HG03196 (cell line): ENCODE measurements around the gene SNX9.
"Not testable (repeated sequence)": the region's sequence is repeated elsewhere in the genome, so short reads cannot be mapped to it uniquely, and the experiment has no call there.

Source experiments
- ATAC-seq: cut with Tn5 transposase; IDR thresholded peaks from one replicate; pipeline ENCODE4 v1.9.1; 2021; ENCODE audit not compliant: unreplicated experiment

The SNX9 gene

GRCh38 chr6:157853902-157854502 lies 31.0 kb downstream of the SNX9 start:
- no peak for ATAC-seq

DNA sequence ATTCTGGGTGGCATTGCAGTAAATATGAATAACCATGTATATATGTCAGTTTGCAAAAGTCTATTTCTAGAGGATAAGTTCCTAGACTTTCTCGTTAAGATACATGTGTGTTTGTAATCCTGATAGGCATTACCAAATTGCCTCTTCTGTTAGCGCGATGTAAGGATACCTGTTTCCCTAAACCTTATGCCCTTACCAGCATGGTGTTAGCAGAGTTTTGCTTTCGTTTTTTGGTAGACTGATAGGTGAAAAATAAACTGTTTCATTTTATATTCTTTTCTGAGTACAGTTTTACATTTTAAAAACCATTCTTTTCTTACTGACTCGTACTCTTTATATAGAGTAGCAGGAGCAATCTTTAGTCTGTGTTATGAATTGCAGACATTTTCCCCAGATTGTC lies 32.3 kb downstream of the SNX9 start:
- ATAC-seq: no peak

DNA sequence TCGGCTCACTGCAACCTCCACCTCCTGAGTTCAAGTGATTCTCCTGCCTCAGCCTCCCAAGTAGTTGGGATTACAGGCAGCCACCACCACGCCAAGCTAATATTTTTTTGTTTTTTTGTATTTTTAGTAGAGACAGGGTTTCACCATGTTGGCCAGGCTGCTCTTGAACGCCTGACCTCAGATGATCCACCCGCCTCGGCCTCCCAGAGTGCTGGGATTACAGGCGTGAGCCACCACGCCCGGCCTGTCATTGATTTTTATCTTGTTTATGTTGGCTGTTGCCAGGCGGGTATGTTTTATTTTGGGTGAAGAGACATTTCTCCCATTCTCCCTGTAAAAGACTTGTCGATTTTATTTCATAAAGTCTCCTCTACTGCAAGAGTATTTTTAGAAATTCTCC lies 32.8 kb downstream of the SNX9 start:
- ATAC-seq: not testable (repeated sequence)

- ATAC-seq: not testable (repeated sequence)
These were observed 35.6 kb downstream of the SNX9 start for GRCh38 chr6:157858664-157859063.

DNA sequence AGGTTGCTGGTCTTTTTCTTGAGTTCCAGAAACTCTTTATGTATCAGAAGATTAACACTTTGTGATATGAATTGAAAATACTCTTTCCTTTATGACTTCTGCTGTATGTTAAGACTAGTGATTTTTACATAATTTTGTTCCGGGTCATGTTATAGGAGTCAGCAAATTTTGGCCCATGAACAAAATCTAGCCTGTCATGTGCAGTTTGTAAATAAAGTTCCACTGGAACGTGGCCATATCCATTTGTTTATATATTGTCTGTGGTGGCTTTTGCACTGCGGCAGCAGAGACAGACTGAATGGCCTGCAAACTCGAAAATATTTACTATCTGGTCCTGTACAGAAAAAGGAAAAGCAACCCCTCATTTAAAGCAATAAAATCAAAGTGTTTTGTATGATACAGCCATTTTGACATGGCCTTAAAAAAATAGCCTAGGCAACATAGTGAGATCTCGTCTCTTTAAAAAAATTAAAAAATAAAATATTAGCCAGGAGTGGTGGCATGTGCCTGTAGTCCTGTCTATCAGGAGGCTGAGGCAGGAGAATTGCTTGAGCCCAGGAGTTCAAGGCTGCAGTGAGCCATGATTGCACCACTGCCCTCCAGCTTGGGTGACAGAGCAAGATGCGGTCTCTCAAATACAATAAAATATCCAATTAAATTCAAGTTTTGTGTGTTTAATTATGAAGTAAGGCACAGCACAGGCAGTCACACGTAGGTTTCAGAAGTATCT lies 36.9 kb downstream of the SNX9 start:
- no peak for ATAC-seq

GRCh38 chr6:157860505-157860991 lies 37.5 kb downstream of the SNX9 start:
- ATAC-seq: no peak

DNA sequence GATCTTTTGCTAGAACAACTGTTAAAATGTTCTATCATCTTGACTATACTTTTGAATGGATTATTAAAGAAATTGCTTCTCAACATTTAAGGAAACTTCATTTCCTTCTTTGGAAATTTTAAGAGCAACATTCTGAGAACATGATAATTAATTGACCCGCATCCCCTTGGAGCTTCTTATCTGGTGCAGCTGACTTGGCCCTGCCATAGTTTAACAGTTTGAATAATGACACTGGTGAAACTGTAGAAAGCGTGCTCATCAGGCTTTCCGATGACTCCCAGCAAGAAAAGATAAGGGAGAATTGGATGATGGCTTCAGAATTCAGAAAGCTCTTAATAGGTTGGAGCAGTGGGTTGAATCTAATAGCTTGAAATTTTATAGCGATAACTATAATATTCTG lies 38.1 kb downstream of the SNX9 start:
- ATAC-seq: no peak

DNA sequence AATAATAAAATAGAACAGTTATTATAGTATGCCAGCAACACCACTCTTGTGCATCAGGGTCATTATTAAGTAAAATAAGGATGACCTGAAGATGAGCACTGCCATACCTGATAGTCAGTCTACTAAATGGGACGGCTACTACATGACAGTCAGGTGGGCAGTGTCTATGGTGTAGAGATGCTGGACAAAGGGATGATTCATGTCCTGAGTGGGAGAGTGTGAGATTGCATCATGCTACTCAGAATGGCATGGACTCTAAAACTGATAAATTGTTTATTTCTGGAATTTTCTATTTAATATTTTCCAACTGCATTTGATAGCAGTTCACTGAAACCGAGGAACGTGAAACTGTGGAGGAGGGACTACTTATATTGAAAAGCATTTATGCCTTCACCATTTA lies 38.8 kb downstream of the SNX9 start:
- ATAC-seq: no peak

- ATAC-seq: no peak
These were observed 39.7 kb downstream of the SNX9 start for GRCh38 chr6:157862706-157863105.

DNA sequence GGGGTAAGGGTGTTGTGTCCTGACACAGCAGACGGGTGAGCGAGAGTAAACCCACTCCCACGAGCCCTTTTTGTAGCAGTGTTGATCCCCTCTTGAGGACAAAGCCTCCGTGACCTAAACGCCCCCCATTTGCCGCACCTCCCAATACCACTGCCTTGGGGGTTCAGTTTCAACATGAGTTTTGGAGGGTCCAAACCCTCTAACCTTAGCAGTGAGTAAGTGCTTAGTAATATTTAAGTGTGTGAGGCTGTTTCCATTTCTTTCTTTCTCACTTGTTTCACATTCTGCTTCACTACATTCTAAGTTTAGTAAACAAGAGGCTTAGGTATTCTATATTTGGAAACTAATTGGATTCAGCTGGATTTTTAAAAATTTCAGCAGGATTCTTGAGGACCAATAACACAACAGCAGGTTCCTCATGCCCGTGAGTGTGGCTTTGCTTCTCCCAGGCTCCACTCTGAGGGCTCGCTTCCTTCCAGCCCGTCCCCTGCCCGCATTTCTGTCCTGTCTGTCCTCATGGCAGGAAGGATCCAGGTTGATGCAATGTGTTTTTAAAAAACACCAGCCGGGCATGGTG lies 41.2 kb downstream of the SNX9 start:
- ATAC-seq: no peak

GRCh38 chr6:157865249-157865648 lies 42.2 kb downstream of the SNX9 start:
- ATAC-seq: no peak

GRCh38 chr6:157867155-157867559 lies 44.1 kb downstream of the SNX9 start:
- ATAC-seq: no peak

DNA sequence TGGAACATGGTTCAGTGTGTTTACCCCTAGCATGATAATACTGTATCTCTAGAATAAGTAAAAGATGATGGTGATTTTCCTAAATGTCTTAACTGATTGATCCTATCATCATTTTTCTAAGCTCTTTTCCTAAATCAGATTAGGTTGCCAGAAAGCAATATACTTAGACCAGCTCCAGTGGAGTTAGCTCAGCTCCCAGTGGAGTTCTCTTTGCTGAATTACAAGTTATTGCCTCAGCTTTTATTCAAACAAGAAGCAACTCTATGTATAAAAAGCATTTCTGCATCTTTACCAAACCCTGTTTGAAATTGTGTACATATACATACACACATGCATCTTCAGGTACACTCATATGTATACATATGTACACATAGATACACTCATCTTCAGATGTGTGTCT lies 44.9 kb downstream of the SNX9 start:
- ATAC-seq: no peak

- ATAC-seq: no peak
These were observed 45.8 kb downstream of the SNX9 start for GRCh38 chr6:157868835-157869234.

DNA sequence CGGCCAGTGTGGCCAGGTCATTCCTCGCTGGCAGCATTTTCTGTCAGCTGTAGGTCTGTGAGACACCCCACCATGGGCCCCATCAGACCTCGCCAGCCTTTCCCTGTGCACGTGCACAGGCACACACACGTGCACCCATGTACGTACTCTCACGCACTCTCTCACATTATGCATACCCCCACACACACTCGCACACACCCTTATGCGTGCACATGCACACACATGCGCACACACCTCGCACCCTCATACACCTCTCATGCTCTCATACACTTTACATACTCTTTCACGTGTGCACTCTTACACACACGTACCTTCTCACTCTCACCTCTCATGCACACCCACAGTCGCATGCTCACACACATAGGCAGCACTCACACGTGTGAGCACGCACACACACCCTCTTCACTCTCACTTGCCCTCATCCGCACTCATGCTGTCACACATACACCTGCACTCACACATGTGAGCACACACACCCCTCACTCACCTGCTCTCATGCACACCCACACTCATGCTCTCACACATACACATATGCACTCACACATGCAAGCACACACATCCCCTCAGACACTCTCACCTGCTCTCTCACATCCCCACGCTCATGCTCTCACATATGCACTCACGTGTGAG lies 46.7 kb downstream of the SNX9 start:
- no peak for ATAC-seq

- peak; percentile 56 for ATAC-seq
These were observed 50.8 kb downstream of the SNX9 start for GRCh38 chr6:157873735-157874344.

GRCh38 chr6:157877149-157877548 lies 54.1 kb downstream of the SNX9 start:
- ATAC-seq: no peak

DNA sequence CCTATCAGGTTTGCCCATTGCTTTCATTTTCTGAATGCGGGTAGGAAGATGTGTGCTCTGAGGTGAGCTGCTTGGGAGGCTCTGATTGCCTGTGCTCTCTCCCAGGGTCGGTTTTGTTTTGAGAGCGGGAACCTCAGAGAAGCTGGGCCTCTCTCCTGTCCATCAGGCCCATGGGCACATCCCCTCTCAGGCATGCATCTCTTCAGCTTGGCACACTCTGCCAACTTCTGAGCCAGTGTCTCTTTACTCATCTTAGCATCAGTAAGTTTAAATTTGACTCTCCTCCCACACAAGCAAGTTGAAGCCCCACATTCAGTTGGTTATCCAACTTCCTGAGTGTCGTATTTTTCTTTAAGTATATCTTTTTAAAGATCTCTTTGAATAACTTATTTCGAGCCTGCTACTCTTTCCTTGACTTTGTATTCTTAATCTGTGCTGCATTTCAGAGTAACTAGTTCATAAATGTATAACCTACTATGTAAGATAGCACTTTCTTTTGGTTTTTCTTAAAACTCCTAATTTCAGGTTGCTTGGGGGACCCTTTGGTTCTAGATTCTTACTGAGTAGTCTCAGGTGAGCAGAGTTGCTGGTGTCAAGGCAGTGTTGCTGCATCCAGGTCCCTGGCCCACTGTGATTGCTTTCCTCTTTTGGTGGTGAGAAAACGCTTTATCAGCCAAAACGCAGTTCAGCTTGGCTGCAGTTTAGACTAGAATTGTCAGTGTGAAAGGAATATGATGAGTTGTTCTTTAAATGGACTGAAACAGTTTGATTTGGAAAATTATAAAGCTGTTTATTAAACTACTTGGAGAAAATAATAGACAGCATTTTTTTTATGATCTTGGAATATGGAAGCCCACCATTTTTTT lies 54.8 kb downstream of the SNX9 start:
- no peak for ATAC-seq

- peak; percentile 81 for ATAC-seq
These were observed 56.2 kb downstream of the SNX9 start for GRCh38 chr6:157879034-157879872.

DNA sequence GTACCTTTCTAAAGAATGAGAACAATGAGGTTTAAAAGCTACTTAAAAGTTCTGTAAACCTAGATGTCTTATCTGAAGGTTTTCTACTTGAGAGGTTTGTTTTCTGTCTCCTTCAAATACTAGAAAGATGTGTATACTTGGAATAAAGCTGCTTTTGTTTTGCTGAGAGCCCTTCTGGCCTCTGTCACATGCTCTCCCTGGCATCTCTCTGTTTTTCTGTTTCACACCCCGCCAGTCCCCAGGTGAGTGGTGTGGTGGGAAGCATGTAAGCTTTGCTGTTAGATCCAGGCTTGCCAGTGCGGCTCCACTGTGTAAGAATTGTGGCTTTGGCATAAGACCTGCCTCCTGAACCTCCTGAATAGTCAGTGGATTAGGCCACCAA lies 56.8 kb downstream of the SNX9 start:
- peak; percentile 50 for ATAC-seq
